NCI-H187 treated with DMSO at 0.1 percent for 48 hours (cell line): ENCODE data around the gene SIK3.

ENCODE experiments used
- DNase-seq: peaks from one replicate; lab custom pipeline; 2025; lab: John Stamatoyannopoulos, UW

The SIK3 gene

DNA sequence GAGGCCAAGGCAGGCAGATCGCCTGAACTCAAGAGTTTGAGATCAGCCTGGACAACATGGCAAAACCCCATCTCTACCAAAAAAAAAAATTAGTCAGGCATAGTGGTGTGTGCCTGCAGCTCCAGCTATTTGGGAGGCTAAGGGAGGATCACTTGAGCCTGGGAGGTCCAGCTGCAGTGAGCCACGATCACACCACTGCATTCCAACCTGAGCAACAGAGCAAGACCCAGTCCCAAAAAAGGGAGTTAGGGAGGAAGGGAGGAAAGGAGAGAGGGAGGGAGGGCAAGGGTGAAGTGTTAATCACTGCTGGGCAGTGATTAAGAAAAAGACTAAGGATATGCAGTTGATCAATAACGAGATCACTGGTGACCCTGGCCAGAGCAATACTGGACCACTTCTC lies 204.8 kb downstream of the SIK3 start:
- no peak for DNase-seq

- no peak for DNase-seq
Measured at GRCh38 chr11:116892374-116892773, 205.9 kb downstream of the SIK3 start.

- DNase-seq, result no peak
Measured at GRCh38 chr11:116891746-116892145, 206.5 kb downstream of the SIK3 start.

- DNase-seq, result no peak
Measured at GRCh38 chr11:116890607-116891006, 207.6 kb downstream of the SIK3 start.

DNA sequence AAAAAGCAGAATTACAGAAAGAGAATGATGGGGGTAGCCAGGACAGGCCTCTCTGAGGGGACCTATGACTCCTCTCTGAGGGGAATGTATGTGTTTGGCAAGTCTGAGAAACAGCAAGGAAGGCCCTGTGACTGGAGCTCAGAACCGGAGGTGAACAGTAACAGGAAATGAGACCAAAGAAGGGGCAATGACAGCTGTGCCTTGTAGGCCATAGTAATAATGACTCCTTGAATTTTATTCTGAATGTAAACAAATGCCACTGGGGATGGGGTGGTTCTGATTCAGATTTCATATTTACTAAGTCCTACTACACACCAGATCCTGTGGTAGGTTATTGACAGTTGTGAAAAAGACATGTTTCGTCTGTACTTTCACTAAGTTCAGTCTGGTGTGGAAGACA lies 208.0 kb downstream of the SIK3 start:
- DNase-seq, result no peak

DNA sequence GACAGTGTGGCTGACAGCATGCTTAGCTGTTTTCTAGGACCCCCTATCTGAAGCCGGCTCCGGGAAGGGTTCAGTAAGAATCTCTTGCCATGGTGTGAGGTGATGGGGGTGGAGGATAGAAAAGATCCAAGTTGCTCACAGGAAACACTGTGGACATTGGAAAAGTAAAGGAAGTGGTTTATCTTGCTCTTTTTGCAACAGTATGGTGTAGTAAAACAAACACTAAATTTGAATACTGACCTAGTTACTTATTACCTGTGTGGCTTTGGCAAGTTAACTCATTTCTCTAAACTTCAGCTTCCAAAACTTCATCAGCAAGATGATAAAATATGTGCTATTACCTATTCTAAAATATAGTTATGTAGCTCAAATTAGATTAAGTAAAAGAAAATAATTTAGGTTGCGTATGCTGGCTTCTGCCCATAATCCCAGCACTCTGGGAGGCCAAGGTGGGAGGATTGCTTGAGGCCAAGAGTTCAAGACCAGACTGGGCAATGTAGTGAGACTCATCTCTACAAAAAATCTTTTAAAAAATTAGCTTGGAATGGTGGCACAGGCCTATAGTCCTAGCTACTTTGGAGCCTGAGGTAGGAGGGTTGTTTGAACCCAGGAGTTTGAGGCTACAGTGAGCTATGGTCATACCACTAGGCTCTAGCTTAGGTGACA lies 209.2 kb downstream of the SIK3 start:
- no peak for DNase-seq

DNA sequence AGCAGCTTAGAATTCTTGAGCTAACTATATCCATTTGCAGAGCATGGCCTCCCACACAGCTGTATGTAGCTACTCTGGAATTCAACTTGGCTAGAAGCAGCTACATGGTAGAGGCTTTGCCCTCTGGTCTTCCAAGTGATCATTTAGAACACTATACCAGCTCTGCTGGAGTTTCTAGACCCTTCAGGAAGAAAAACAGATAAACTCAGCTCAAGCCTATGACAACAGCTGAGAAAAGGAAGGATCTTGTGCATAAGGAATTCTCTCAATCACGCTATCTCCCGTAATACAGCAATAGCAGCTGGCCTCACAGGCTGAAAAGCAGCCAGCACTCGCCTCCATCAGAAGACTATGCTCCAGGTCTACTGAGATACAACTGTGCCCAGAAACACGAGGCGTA lies 210.2 kb downstream of the SIK3 start:
- DNase-seq, result no peak

DNA sequence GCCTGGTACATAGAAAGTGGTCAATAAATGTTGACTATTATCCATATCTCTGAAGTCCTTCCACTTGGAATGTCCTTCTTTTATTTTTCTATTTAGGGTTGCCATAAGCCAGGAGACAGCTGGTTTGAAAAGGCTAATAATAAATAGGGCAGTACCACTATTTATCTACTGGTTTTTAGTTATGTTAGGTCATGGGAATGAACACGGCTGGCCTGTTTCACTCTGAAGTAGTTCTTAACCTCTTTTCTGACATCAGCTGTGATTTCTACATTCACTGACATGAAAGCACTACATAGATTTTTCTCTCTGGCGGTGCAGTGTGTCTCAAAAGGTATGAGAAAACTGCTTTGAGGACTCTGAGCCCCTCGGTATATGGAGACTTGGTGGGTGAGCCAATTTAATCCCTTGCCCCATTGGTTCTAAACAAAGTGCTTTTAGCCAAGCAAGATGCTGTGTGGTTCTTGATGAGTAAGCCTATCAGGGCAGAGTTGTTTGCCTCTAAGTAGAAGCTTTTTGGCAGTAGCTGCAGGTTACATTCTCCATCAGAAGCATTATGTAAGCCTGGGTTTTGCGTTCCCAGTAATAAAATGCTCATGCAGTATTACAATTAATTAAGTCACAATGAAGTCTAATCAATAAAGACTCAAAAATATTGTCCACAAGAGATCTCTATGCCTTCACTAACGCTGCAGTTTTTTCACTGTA lies 212.1 kb downstream of the SIK3 start:
- no peak for DNase-seq

DNA sequence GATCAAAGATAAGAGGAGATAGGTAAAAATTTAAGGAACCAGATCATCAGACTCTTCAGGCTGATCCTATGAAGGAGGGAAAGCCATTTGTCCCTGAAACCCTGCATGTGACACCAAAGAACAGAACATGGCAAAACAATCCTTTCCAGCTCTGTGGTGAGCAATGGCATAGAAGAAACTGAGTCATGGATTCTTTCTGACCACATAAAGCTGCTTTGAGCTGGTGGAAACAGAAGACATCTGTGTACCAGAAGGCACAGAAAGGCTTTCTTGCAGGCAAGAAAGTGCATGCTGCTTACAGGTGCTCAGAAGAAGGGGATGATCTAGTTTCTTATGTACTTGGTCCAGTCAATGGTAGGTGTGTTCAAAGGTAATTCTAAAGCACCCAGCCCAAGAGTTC lies 215.8 kb downstream of the SIK3 start:
- DNase-seq, result no peak

GRCh38 chr11:116881143-116881542 lies 217.1 kb downstream of the SIK3 start:
- no peak for DNase-seq

DNA sequence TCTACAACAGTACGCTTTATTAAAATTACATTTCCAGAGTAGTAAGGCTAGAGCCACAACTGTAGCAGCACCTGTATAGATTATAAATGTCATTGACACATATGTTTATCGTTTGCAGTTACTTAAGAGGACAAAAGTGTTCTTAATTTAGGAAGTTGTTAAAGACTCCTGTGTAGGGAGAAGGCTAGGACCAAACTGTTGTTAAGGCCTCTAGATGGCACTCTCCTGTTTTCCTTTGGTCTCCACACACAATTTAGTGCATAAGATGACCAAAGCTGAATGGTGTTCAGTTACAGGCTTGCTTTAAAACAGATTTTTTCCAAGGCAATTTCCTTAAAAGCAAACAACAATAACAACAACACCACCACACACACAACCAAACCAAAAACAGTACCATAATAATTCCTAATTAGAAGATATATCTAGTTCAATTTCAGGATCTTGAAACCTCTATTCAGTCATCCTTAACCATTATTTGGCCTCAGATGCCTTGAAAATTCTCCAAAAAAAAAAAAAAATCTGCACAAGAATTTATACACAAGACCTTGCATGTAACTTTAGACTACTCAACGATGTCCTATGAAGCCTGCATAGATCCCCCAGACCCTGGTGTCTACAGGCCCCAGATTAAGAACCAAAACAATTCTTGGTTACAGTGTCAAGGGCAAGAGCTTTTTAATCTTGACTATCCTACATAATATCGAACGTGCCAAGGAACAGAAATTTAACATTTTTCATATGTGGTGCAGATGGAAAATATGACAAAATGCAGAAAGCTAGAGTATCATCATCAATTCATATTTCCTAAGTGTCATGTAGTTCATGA lies 218.2 kb downstream of the SIK3 start:
- DNase-seq, result no peak

- no peak for DNase-seq
Measured at GRCh38 chr11:116876656-116877055, 221.6 kb downstream of the SIK3 start.

- no peak for DNase-seq
Measured at GRCh38 chr11:116875194-116875593, 223.0 kb downstream of the SIK3 start.

- DNase-seq, result no peak
Measured at GRCh38 chr11:116874251-116874650, 224.0 kb downstream of the SIK3 start.

- no peak for DNase-seq
Measured at GRCh38 chr11:116873381-116873780, 224.8 kb downstream of the SIK3 start.

DNA sequence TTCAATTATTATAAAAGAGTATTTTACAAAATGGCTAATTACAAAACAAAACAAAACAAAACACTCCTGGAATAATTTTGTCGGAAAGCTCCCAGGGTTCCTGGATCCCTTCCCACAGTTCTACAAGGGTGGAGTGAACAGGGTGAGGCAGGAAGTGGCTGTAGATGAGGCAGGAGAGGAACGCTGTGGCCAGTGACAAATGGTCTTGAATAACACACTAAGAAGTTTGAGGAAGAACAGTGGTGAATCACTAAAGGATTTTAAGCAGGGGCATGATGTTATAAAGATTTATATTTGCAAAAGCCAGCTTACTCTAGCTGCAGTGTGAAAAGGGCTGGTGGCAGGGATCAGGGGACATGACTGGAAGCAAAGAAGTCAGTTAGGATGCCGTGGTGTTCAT lies 227.0 kb downstream of the SIK3 start:
- DNase-seq, result no peak

DNA sequence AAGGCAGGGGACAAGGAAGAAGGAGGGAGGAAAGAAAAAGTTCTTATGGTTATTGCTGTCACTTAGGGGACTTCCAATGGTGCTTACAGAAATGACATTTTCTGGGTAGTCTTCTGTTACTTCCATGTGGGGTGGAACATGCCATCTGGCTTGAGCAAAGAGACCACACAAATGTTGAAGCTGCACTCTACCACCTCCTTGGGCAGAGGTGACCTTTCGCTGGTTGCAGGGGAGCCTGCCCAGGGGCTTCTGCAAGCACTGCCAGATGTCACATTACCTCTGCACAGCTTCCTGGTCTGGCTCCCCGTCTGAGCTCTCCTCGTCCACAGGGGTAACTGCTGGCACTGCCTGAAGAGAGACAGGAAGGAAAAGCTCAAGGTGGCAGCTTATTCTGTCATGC lies 228.2 kb downstream of the SIK3 start:
- DNase-seq, result no peak

- no peak for DNase-seq
Measured at GRCh38 chr11:116869610-116870009, 228.6 kb downstream of the SIK3 start.

- no peak for DNase-seq
Measured at GRCh38 chr11:116868066-116868465, 230.2 kb downstream of the SIK3 start.

DNA sequence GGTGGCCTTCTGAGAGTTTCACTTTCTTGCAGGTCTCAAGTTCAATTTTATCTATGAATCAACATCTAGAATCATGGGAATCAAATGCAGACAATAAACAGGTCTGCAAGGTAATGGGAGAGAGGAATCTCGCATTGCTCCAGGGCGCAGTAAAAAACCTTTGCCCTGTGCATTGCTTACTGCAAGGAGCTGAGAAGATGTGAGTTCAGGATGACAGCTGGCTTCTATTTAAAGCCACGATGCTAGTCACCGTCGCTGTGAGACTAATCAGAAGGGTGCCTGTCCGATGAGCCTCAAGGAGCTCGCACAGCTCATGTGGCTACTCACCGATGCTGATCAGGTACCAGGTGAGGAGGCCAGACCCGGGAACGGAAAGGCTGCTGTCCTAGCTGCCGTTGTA lies 230.6 kb downstream of the SIK3 start:
- no peak for DNase-seq

DNA sequence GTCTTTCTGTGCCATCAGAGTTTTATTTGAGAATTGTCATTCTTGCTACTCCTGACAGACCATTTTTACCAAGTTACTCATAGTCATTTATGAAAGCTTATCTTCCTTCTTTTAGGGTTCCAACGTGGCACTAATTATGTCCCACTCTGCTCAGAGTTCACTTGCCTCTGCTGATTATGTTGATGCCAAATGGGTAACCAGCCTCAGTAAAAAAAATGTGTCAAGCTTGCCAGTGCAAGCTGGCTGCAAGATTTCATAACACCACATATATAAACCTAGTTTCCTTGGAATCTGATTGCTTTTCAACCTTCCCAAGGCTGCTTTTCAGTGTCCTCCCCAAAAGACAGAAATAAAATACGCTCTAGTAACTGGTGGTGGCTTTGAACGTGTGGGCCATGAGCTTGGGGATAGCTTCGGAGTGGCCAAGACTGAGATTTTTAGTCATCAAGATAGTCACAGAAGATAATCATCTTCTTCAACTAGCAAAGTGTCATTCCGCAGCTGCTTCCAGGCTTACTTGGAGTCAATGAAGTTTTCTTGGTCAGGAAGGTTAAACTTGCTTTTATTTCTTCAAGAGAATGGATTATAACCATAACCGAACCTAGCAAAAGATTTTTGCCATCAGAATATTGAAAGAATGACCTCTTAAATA lies 231.3 kb downstream of the SIK3 start:
- no peak for DNase-seq

GRCh38 chr11:116865696-116866095 lies 232.5 kb downstream of the SIK3 start:
- DNase-seq, result no peak

DNA sequence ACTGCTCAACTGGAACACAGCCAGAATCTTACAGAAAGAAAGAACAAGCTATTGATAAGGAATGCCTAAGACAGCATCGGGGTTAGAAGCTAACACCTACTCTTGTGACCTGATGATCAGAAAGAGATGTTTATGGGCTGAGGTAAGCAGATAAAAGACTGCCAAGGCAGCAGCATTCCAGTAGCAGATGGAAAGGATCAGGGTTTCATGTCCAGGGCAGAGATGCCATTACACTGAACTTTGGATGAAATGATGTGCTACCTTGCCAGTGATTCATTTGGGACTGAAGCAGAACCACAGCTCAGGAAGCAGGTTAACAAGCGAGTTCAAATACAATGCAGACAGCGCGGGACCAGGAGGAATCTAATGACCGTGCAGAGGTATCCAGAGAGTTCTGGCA lies 233.7 kb downstream of the SIK3 start:
- DNase-seq, result no peak
